Osteoblast (primary cell): ENCODE results near the gene ABCA5. TPM values are rescaled to one million over a fixed set of nuclear protein-coding genes. Genes with fewer than 3 reads are reported as not detected.

Source experiments
- DNase-seq: peaks from one replicate; pipeline ENCODE4 v3.0.0; 2011; ENCODE audit warnings: low spot score, mixed read lengths; ENCODE audit not compliant: insufficient read length; ENCODE audit errors: missing footprints
- H2AFZ ChIP-seq: 2 replicates; pipeline ENCODE4 v1.6.0; 2011; ENCODE audit warnings: mild to moderate bottlenecking, low read length
- H3K27ac ChIP-seq: 2 replicates; pipeline ENCODE4 v1.5.1; 2011; ENCODE audit warnings: mild to moderate bottlenecking, low read depth, low read length, moderate library complexity
- H3K27me3 ChIP-seq: 2 replicates; pipeline ENCODE4 v1.6.0; 2012; ENCODE audit warnings: mild to moderate bottlenecking, control low read depth, inconsistent platforms, low read length, moderate library complexity; ENCODE audit not compliant: insufficient read depth
- H3K36me3 ChIP-seq: 2 replicates; pipeline ENCODE4 v1.5.1; 2011; ENCODE audit warnings: mild to moderate bottlenecking, low read length, control low read depth, moderate library complexity; ENCODE audit not compliant: insufficient read depth
- H3K4me1 ChIP-seq: 2 replicates; pipeline ENCODE4 v1.5.1; 2011; ENCODE audit warnings: mild to moderate bottlenecking, low read length, control low read depth, moderate library complexity; ENCODE audit not compliant: insufficient read depth
- H3K4me2 ChIP-seq: 2 replicates; pipeline ENCODE4 v1.6.0; 2011; ENCODE audit warnings: mild to moderate bottlenecking, low read length; ENCODE audit not compliant: insufficient read depth
- H3K4me3 ChIP-seq: fragments of 200-600 bp; sonication (generic); 3 replicates; pipeline ENCODE4 v1.5.1; 2012; ENCODE audit warnings: mild to moderate bottlenecking, low read length, inconsistent platforms; ENCODE audit not compliant: insufficient read depth
- H3K79me2 ChIP-seq: 2 replicates; pipeline ENCODE4 v1.6.0; 2012; ENCODE audit warnings: mild to moderate bottlenecking, low read length, control low read depth, inconsistent platforms; ENCODE audit not compliant: insufficient read depth
- H3K9me3 ChIP-seq: 2 replicates; pipeline ENCODE4 v1.5.1; 2011; ENCODE audit warnings: low read depth, low read length, control low read depth
- H4K20me1 ChIP-seq: 2 replicates; pipeline ENCODE4 v1.6.0; 2012; ENCODE audit warnings: mild to moderate bottlenecking, low read length, control low read depth; ENCODE audit not compliant: insufficient read depth
- total RNA-seq: library from RNA; depleted of rRNA; stranded (reverse); fragments of >200 nt; gene quantifications from 2 replicates; pipeline ENCODE4 v1.2.3, GENCODE V29; 2012
- TF ChIP-seq, protein P1 (sequence below): IDR thresholded peaks from 2 replicates; pipeline ENCODE4 v1.5.1; 2011; ENCODE audit warnings: mild to moderate bottlenecking, low read depth, low read length, moderate library complexity; ENCODE audit errors: extremely low read depth

Gene ABCA5
- total RNA-seq, 1 donor: 22.4 TPM

DNA sequence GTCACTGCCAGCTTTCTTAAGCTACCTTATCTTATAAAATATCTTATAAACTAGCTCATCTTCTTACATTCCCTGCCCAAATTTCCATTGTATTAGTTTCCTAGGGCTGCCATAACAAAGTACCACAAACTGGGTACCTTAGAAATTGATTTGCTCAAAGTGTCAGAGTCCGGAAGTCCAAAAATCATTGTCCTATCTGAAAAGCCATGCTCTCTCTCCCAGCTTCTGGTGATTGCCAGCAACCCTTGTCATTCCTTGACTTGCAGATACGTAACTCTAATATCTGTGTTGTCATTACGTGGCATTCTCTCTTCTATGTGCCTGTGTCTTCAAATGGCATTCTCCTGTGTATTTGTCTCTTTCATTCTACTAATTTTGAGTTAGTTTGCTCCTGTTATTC, 96.0 kb downstream of the ABCA5 start:
- TF ChIP-seq, protein P1, sequence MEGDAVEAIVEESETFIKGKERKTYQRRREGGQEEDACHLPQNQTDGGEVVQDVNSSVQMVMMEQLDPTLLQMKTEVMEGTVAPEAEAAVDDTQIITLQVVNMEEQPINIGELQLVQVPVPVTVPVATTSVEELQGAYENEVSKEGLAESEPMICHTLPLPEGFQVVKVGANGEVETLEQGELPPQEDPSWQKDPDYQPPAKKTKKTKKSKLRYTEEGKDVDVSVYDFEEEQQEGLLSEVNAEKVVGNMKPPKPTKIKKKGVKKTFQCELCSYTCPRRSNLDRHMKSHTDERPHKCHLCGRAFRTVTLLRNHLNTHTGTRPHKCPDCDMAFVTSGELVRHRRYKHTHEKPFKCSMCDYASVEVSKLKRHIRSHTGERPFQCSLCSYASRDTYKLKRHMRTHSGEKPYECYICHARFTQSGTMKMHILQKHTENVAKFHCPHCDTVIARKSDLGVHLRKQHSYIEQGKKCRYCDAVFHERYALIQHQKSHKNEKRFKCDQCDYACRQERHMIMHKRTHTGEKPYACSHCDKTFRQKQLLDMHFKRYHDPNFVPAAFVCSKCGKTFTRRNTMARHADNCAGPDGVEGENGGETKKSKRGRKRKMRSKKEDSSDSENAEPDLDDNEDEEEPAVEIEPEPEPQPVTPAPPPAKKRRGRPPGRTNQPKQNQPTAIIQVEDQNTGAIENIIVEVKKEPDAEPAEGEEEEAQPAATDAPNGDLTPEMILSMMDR: no peak
- no peaks in the 10 kb centered on the region for H3K27me3 ChIP-seq
- no peaks in the 10 kb centered on the region for H3K36me3 ChIP-seq
- peaks cover 4% of the 10 kb centered on the region for H3K4me1 ChIP-seq
- H4K20me1 ChIP-seq: no peaks in the 10 kb centered on the region
- H3K4me3 ChIP-seq: no peak overlapping the region
- H3K9me3 ChIP-seq: peaks cover 2% of the 10 kb centered on the region
- no peak overlapping the region for H2AFZ ChIP-seq
- no peak overlapping the region for H3K27ac ChIP-seq
- H3K79me2 ChIP-seq: no peaks in the 10 kb centered on the region
- no peak overlapping the region for H3K4me2 ChIP-seq
- no peak for DNase-seq

DNA sequence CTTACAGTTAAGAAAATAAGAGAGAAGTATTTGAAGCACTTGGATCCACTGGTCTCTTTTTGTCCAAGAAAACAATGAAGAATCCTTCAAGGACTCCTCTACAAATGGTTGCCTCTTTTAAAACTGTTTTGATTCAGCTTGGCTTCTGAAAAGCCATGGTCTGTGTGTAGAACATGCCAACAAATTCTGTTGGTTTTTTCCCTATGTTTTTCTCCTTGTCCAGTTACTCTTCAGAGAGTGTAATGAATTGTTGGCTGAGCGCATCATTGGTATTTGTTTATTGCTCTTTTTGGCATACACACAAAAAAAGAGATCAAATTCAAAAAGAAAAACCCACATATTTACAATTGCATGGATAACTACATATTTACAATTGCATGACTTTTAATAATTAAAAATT, 98.4 kb downstream of the ABCA5 start, which contains the start of gene ABCA10:
Gene ABCA10 (minus strand): TSS at position 249 of the 400 bp plus-strand sequence. CDS start 3,466 bp downstream, outside the sequence.
- no peak within 1 kb of the TSS for H3K4me2 ChIP-seq
- peak within 1 kb of the TSS; percentile 4 for H2AFZ ChIP-seq
- no peak within 1 kb of the TSS for H3K4me3 ChIP-seq

DNA sequence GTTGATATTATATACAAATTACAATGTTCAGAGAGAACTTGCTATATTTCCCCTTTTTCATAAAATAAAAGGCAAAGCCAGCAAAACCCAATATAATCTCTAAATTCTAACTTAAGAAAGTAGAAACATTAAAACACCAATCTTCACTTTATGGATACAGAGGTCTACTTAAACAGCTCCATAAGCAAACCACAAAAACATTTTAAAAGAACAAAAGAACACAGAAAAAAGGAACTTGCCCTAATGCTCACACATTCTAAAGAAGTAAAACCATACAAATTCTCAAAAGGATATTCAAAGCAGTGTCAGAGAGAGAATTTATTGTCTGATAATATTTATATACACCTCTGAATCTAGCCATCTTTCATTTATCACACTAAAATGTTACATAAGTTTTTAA, 98.9 kb downstream of the ABCA5 start:
- Histone ChIP-seq H3K4me1 (peaks cover 4% of the 10 kb centered on the region), H3K36me3 (no peaks in the 10 kb centered on the region), H3K4me2 (no peak overlapping the region), H3K27ac (no peak overlapping the region), H3K4me3 (no peak overlapping the region), H2AFZ (no peak overlapping the region), H4K20me1 (no peaks in the 10 kb centered on the region), H3K79me2 (no peaks in the 10 kb centered on the region), H3K27me3 (no peaks in the 10 kb centered on the region), H3K9me3 (peaks cover 2% of the 10 kb centered on the region)
- TF ChIP-seq, protein P1: no peak
- no peak for DNase-seq

More for the DNA sequence above, 98.4 kb downstream of the ABCA5 start, which contains the start of gene ABCA10:
- DNase-seq: no peak
- peaks cover 2% of the 10 kb centered on the region for H3K9me3 ChIP-seq
- TF ChIP-seq, protein P1: no peak
- H3K4me1 ChIP-seq: peaks cover 4% of the 10 kb centered on the region
- H4K20me1 ChIP-seq: no peaks in the 10 kb centered on the region
- H3K36me3 ChIP-seq: no peaks in the 10 kb centered on the region
- H3K27ac ChIP-seq: no peak within 1 kb of the TSS
- H3K79me2 ChIP-seq: no peaks in the 10 kb centered on the region
- no peaks in the 10 kb centered on the region for H3K27me3 ChIP-seq

DNA sequence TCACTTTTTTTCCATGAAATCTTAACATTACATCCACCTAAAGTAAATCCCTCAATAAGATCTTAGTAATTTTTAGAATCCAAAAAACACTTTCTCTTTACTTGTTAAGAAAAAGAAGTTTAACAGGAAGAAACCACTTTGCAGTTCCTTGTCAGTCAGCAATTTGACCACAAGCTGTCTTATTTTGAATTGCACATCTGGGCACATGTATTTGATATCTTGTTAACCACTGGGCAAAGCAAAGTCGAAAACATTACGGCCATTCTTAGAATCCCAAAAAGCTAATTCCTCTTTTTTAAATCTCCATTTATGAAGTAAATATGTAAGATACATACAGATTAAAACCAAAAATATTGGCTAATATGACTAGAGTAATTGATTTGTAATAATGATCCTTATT, 99.4 kb downstream of the ABCA5 start:
- no peaks in the 10 kb centered on the region for H3K36me3 ChIP-seq
- no peak for DNase-seq

More for the DNA sequence above, 99.4 kb downstream of the ABCA5 start:
- TF ChIP-seq, protein P1: no peak
- Histone ChIP-seq H3K27ac (no peak overlapping the region), H3K4me3 (no peak overlapping the region), H3K9me3 (no peaks in the 10 kb centered on the region), H3K4me2 (no peak overlapping the region), H4K20me1 (no peaks in the 10 kb centered on the region), H2AFZ (no peak overlapping the region), H3K4me1 (peaks cover 4% of the 10 kb centered on the region), H3K79me2 (no peaks in the 10 kb centered on the region), H3K27me3 (no peaks in the 10 kb centered on the region)
